Uterus (tissue), 4 donors: ENCODE results near the gene NHLRC4. TPM values are rescaled to one million over a fixed set of nuclear protein-coding genes. Genes with fewer than 3 reads are reported as not detected.

Source experiments
- DNase-seq, 2 donors: peaks; one replicate each; pipeline ENCODE4 v3.0.0-alpha.2; 2019 to 2020
- H3K27ac ChIP-seq, 2 donors: fragments of 200-600 bp; sonication (generic); 1 replicate in 1 of 2; 2 replicates in 1 of 2; pipeline ENCODE4 v1.5.1; 2016 to 2018
- H3K27me3 ChIP-seq, 2 donors: fragments of 200-600 bp; sonication (generic); one replicate each; pipeline ENCODE4 v1.5.1; 2018 to 2019; ENCODE audit warnings: control low read depth in 1 of 2
- H3K36me3 ChIP-seq, 2 donors: fragments of 200-600 bp; sonication (generic); one replicate each; pipeline ENCODE4 v1.5.1; 2019; ENCODE audit warnings: control low read depth in 1 of 2
- H3K4me1 ChIP-seq, 2 donors: fragments of 200-600 bp; sonication (generic); one replicate each; pipeline ENCODE4 v1.5.1; 2018 to 2019; ENCODE audit warnings: control low read depth in 1 of 2
- H3K4me3 ChIP-seq, 2 donors: fragments of 200-600 bp; sonication (generic); 1 replicate in 1 of 2; 2 replicates in 1 of 2; pipeline ENCODE4 v1.5.1; 2018 to 2019; ENCODE audit warnings: mild to moderate bottlenecking in 1 of 2
- H3K9me3 ChIP-seq, 2 donors: fragments of 200-600 bp; sonication (generic); one replicate each; pipeline ENCODE4 v1.5.1; 2019; ENCODE audit warnings: control low read depth in 1 of 2
- POLR2A ChIP-seq, 2 donors: fragments of 450-650 bp; IDR thresholded peaks; one replicate each; pipeline ENCODE4 v1.6.1; 2016; ENCODE audit warnings: antibody characterized with exemption in 2 of 2, mild to moderate bottlenecking in 1 of 2, moderate library complexity in 1 of 2
- intact Hi-C: fragments of 100-400 bp; cut with DNase I; formaldehyde crosslinking; loops from one replicate; pipeline ENCODE4 v1.15.1; 2023; ENCODE audit warnings: low total_unique reads
- total RNA-seq, 4 donors: library from RNA; depleted of rRNA in 3 of 4; stranded (reverse); fragments of >200 nt in 3 of 4; gene quantifications; one replicate each; pipeline versions ENCODE4 v1.1.0 to v1.2.4, GENCODE V29; 2014 to 2023
- TF ChIP-seq, protein P1 (sequence below), 4 experiments: fragments of 200-600 bp in 2 of 4; fragments of 450-650 bp in 2 of 4; sonication (generic) in 2 of 4; IDR thresholded peaks; one replicate each; pipeline ENCODE4 v1.5.1; 2016 to 2019; ENCODE audit warnings: antibody characterized with exemption in 4 of 4, mild to moderate bottlenecking in 2 of 4, moderate library complexity in 1 of 4
- donor health status: DM: yes; HTN: yes; CAD: no.

The NHLRC4 gene
- total RNA-seq, 4 donors from 2014 or later = 1.2 to 7.5 (median 1.5) TPM

DNA sequence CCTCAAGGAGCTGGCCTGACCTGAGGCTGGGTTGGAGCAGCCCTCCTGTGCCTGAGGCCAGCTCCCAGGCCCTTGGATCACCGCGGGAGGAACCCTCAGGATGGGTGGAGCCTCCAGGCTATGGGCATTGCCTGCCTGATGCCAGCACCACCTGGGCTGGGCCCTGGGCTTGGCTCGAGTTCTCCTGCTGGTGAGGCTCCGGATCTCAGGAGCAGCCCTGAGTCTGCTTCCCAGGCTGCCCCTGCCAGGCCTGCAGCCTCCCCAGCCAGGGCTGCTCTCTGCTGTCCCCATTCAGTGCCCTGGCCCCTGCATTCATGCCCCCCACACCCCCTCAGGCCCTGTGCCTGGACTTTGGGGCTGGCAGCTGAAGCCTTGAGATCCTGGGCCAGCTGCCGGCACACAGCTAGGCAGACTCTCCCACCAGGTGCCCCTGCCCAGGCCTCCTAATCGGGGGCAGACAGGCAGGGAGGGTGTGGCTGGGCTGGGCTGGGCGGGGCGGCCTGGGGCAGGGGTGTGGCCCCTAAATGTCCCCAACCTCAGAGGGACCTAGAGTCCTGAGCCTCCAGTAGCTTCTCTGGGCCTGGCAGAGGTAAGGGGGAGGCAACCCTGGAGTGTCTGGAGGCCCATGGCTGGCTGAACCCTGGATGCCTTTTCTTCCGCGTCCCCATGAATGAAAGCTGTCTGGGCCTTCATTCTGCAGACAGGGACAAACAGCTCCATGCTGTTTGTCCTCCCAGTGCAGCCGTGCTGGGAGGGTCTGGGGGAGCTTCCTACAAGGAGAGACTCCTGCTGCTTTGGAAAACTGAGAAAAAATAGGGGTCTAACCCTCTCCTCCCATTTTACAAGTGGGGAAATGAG is 1.8 kb downstream of the NHLRC4 start:
- H3K36me3 ChIP-seq = no peaks in the 10 kb centered on the region
- H3K27me3 ChIP-seq = no peaks in the 10 kb centered on the region
- TF ChIP-seq, protein P1, sequence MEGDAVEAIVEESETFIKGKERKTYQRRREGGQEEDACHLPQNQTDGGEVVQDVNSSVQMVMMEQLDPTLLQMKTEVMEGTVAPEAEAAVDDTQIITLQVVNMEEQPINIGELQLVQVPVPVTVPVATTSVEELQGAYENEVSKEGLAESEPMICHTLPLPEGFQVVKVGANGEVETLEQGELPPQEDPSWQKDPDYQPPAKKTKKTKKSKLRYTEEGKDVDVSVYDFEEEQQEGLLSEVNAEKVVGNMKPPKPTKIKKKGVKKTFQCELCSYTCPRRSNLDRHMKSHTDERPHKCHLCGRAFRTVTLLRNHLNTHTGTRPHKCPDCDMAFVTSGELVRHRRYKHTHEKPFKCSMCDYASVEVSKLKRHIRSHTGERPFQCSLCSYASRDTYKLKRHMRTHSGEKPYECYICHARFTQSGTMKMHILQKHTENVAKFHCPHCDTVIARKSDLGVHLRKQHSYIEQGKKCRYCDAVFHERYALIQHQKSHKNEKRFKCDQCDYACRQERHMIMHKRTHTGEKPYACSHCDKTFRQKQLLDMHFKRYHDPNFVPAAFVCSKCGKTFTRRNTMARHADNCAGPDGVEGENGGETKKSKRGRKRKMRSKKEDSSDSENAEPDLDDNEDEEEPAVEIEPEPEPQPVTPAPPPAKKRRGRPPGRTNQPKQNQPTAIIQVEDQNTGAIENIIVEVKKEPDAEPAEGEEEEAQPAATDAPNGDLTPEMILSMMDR (IDR thresholded peaks at IDR 0.05) = no peak
- TF ChIP-seq POLR2A (IDR thresholded peaks at IDR 0.05) = no peak
- no peak for DNase-seq
- peaks cover 13 to 15% of the 10 kb centered on the region in 2 donors for H3K4me1 ChIP-seq
- intact Hi-C loops = no loop called here
- peak overlapping the region; percentile 76 to 78 for H3K27ac ChIP-seq
- no peaks in the 10 kb centered on the region for H3K9me3 ChIP-seq
- H3K4me3 ChIP-seq = peak overlapping the region; percentile 58 to 80

DNA sequence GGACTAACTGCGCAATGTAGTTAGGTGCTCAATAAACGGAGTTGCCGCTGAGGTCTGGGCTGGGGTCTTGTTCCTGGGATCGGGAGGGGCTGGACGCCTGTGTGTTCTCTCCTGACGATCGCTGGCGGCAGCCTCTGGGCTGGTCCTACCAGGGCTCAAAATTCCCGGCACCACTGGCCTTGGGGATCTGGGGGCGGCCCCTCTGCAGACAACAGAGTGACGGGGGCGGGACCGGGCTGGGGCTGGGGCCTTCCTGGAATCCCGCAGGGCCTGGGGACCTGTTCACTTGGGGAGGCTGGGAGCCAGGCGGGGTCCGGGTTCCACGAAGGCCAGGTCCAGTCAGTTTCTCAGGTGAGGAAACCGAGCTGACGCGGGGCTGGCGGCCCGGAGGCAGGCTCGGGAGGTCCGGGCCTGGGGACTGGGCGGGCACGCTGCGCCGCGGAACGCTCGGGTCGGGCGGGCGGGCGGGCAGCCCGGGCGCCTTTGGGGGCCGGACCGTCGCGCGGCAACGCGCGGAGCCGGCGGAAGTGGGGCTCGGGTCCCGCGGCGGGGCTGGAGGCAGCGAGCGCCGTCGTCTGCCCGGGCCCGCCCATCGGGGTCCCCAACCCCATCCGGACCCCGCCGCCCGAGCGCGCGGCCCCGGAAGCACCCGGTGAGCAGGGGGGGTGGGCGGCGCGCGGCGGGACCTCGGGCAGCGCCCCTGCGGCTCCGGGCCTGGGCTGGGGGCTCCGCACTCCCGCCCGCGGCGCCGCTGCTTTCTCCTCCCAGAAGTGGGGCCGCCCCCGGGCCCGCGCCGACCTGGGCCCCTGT is 2.8 kb downstream of the NHLRC4 start, which contains the start of gene PIGQ:
TSS of gene PIGQ (plus strand) at position 524 of the 810 bp plus-strand sequence. CDS start 4,107 bp downstream, outside the sequence.
- no peaks in the 10 kb centered on the region for H3K36me3 ChIP-seq
- peak within 1 kb of the TSS; percentile 76 to 78 for H3K27ac ChIP-seq
- H3K27me3 ChIP-seq = no peaks in the 10 kb centered on the region
- intact Hi-C loops = loop anchor here (10.0 kb wide), 1 partner anchor 95 kb away; the partner anchor contains the start of gene RHOT2
- peak in 1 of 2 donors; percentile 34 for TF ChIP-seq POLR2A (IDR thresholded peaks at IDR 0.05)
- TF ChIP-seq, protein P1 (IDR thresholded peaks at IDR 0.05) = no peak
- DNase-seq = peak; percentile 62 to 65
- no peaks in the 10 kb centered on the region for H3K9me3 ChIP-seq
- peak within 1 kb of the TSS; percentile 58 to 80 for H3K4me3 ChIP-seq
- H3K4me1 ChIP-seq = peaks cover 13 to 15% of the 10 kb centered on the region in 2 donors

DNA sequence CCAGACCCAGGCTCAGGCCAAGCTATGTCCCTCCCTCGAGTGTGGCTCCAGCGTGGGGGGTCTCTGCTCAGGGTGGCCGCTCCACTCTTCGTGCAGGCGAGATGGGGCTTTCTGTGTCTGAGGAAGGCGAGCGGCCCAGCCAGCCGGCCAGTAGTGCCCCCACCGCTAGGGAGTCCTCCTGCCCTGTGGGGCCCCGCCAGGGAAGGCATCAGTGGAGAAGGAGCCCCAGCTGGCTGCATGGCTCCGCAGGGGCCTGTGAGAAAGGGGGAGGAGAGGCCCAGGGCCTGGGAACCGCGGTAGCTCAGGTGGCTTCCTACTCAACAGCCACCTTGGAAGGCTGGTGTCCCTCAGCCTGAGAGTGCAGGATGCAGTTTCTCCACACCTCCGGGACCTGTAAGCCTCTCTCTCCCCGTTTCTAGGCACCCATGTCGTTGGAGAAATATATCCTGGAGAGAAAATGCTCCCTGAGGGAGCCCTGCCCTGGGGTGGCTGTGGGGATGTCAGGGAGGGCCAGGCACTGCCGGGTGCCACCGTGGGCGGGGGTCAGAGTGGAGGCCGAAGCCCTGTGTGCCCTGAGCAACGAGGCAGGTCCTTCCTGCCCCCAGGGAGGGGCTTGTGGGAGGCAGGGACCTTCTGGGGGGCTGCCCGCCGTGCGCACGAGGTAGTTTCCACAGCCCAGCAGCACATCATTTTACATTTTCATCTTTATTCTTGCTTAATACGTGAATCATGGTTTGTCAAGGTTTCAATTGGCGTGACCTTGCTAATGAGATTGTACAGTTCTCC is 6.3 kb downstream of the NHLRC4 start:
- Histone ChIP-seq H3K4me3 (no peak overlapping the region), H3K4me1 (no peaks in the 10 kb centered on the region), H3K27me3 (no peaks in the 10 kb centered on the region), H3K36me3 (no peaks in the 10 kb centered on the region), H3K27ac (no peak overlapping the region), H3K9me3 (no peaks in the 10 kb centered on the region)
- intact Hi-C loops = loop anchor here (10.0 kb wide), 1 partner anchor 92 kb away; the partner anchor contains the start of gene RHOT2
- TF ChIP-seq, protein P1 (IDR thresholded peaks at IDR 0.05) = no peak
- no peak for TF ChIP-seq POLR2A (IDR thresholded peaks at IDR 0.05)
- no peak for DNase-seq

DNA sequence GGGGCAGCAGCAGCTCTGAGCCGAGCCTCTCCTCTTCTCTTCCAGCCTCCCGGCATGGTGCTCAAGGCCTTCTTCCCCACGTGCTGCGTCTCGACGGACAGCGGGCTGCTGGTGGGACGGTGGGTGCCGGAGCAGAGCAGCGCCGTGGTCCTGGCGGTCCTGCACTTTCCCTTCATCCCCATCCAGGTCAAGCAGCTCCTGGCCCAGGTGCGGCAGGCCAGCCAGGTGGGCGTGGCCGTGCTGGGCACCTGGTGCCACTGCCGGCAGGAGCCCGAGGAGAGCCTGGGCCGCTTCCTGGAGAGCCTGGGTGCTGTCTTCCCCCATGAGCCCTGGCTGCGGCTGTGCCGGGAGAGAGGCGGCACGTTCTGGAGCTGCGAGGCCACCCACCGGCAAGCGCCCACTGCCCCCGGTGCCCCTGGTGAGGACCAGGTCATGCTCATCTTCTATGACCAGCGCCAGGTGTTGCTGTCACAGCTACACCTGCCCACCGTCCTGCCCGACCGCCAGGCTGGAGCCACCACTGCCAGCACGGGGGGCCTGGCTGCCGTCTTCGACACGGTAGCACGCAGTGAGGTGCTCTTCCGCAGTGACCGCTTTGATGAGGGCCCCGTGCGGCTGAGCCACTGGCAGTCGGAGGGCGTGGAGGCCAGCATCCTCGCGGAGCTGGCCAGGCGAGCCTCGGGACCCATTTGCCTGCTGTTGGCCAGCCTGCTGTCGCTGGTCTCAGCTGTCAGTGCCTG is 7.4 kb downstream of the NHLRC4 start:
- intact Hi-C loops = loop anchor here (10.0 kb wide), 1 partner anchor 91 kb away; the partner anchor contains the start of gene RHOT2

More for the DNA sequence above, 7.4 kb downstream of the NHLRC4 start:
- H3K27me3 ChIP-seq = no peaks in the 10 kb centered on the region
- TF ChIP-seq POLR2A (IDR thresholded peaks at IDR 0.05) = no peak
- TF ChIP-seq, protein P1 (IDR thresholded peaks at IDR 0.05) = no peak
- H3K4me1 ChIP-seq = no peaks in the 10 kb centered on the region
- H3K9me3 ChIP-seq = no peaks in the 10 kb centered on the region
- no peak for DNase-seq
- no peak overlapping the region for H3K27ac ChIP-seq
- H3K36me3 ChIP-seq = no peaks in the 10 kb centered on the region
- H3K4me3 ChIP-seq = no peak overlapping the region
